ENCODE results near the gene LPIN3.
"Not testable (repeated sequence)": the region's sequence is repeated elsewhere in the genome, so short reads cannot be mapped to it uniquely, and the experiment has no call there.

LPIN3 gene, protein sequence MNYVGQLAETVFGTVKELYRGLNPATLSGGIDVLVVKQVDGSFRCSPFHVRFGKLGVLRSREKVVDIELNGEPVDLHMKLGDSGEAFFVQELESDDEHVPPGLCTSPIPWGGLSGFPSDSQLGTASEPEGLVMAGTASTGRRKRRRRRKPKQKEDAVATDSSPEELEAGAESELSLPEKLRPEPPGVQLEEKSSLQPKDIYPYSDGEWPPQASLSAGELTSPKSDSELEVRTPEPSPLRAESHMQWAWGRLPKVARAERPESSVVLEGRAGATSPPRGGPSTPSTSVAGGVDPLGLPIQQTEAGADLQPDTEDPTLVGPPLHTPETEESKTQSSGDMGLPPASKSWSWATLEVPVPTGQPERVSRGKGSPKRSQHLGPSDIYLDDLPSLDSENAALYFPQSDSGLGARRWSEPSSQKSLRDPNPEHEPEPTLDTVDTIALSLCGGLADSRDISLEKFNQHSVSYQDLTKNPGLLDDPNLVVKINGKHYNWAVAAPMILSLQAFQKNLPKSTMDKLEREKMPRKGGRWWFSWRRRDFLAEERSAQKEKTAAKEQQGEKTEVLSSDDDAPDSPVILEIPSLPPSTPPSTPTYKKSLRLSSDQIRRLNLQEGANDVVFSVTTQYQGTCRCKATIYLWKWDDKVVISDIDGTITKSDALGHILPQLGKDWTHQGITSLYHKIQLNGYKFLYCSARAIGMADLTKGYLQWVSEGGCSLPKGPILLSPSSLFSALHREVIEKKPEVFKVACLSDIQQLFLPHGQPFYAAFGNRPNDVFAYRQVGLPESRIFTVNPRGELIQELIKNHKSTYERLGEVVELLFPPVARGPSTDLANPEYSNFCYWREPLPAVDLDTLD

DNA sequence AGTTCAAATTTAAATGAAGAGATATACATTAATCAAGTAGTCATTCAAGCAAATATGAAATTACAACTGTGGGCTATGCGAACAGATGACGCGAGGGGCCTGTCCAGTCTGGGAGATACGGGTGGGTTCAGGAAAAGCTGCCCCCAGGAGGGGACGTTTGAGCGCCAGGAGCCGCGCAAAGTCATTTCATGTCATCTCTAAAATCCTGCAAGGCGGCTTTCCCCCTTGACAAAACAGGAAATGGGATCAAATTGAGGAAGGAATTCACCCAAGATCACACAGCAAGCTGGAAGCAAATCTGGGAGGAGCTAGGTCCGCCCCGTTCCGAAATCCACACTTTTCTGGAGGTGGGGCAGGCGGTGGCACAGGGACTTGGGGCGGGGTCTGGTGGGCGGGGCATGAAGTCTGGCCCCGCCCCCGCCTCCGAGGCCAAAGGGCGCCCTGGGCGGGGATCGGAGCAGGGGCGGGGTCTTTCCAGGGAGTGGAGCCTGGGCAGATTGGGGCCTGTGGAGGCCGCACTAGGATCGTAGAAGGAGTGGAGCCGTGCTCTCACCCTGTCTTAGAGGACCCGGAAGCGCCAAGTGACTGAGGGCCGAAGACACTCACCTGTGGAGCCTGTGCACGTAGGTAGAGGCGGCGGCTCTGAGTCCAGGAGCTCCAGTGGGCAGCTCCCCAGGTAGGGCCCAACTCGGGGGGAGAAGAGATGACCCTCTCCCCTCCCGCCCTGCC lies at the start of gene LPIN3:
Gene LPIN3 (plus strand): TSS at position 495 of the 729 bp plus-strand sequence. CDS start 4,983 bp downstream, outside the sequence.
- DNase-seq (ENCODE audit: low spot score), result peak; percentile 97

DNA sequence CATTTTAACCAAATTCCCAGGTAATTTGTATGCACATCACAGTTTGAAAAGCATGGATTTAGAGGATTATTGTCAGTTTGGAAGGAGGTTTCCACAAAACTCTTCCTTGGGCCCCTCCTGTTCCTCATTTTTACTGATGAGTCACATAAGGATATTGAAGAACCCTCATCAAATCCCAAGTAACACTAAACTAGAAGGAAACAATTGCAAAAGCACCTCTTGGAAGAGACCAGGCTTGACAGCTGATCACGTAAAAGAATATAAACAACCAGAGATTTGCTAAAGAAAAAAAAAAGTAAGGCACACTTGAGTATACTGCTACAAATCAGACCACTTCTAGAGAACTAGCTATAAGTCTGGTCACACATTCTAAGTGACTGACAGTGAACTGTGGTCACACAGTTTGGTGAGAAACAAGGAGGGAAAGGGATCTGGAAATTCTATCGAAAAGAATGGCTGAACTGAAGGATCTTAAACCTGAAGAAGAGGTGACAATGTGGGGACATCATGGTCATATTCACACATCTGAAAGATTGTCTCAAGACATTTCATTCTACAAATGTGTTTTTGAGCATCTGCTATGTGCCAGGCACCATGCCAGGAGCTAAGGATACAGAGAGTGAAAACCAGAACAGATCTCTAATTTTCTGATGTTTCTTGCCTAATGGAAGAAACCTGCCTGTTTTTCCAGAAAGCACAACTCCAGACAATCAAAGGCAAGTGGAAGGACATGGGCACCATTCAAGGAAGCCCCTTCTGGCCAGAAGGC lies 47.2 kb upstream of the LPIN3 start:
- DNase-seq (ENCODE audit: low spot score), result peak; percentile 36

DNA sequence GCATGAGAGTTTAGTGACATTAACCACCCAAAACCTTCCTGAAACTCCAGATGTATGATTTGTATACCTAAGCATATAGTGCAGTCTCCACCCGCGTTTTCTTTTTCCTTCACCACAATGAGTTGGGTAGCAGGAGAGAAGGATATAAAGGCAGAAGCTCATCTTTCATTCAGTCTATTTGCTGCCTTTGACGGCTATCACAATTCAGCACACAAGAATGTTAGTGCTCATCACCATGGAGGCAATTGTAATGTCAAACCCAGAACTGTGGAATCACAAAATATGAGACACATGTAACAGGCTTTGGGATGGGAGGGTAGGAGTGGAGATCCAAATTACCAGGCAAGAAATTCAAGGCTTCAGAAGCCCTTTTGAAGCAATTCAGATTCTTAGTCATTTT lies 40.7 kb upstream of the LPIN3 start:
- DNase-seq (ENCODE audit: low spot score), result peak; percentile 41

DNA sequence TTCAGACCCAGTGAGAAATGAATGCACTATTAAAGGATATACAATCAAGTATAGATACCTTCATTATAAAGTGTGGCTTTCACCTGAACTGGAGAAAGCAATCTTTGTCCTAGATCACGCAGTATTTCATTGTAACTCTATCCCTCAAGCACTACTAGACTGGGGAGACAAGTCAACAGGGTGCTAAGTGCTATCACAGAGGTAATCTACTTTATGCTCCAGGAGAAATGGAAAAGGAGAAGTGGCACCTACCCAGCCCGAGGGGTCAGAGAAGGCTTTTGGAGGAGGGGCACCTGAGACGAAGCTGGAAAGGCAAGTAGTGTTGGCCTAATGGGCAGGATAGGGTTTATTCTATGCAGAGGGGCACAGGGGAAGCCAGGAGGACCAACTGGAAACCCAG lies 40.2 kb upstream of the LPIN3 start:
- DNase-seq (ENCODE audit: low spot score), result no peak

DNA sequence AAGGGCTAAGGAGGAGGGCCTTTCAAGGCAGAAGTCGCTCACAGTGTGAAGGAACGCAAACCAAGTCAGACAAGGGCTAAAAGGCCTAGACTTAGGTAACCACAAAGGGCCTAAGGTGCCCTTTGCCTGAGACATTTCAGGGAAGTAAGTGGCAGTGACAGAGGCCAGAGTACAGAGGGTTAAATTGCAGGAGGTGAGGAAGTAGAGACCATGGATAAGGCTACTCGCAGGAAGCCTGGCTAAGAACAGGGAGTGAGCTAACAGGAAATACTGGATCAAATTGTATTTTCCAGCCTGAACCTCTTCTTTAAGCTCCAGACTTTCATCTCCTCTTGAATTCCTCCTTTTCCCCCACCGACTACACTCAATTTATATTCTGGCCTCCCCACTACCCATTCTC lies 39.7 kb upstream of the LPIN3 start:
- DNase-seq (ENCODE audit: low spot score), result no peak

DNA sequence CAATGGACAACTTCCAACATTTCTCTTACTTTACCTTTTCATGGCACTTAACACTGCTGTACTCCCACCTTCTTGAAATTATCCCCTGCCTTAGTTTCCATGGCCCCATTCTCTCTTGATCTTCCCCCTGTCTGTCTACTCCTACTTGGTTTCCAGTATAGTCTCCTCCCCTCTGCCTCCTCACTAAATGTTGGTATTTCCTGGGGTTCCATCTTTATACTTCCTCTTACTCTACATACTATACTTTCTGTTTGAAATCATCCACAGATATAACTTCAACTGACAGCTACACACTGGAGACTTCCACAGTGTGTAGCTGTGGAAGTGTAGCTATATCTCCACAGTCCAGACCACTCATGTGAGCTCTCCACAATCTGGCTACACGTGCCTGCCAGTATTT lies 36.6 kb upstream of the LPIN3 start:
- no peak for DNase-seq (ENCODE audit: low spot score)

DNA sequence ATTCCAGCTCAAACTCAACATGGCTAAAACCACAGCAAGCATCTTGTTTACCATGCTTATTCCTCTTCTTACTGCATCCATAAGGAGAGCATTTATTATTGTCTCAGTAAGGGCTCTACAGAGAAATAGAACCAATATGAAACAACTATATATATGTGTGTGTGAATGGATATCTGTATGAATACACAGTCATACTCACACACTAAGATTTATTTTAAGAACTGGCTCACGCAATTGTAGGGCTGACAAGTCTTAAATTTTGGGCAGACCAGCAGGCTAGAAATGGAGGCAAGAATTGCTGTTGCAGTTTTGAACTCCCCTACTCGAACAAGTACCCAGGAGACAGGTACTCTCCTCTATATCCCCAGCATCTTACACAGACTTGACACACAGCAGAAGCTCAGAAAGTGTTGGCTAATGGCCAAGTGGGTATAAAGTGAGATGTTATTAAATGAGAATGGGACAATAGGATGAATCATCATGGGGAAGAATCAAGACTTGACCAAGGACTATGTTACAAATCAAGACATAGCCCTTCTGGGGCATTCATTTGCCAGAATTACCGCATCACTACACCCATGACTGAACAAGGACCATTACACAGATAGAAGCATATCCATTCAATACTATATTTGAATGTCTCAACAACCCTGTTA lies 36.1 kb upstream of the LPIN3 start:
- DNase-seq (ENCODE audit: low spot score), result no peak

DNA sequence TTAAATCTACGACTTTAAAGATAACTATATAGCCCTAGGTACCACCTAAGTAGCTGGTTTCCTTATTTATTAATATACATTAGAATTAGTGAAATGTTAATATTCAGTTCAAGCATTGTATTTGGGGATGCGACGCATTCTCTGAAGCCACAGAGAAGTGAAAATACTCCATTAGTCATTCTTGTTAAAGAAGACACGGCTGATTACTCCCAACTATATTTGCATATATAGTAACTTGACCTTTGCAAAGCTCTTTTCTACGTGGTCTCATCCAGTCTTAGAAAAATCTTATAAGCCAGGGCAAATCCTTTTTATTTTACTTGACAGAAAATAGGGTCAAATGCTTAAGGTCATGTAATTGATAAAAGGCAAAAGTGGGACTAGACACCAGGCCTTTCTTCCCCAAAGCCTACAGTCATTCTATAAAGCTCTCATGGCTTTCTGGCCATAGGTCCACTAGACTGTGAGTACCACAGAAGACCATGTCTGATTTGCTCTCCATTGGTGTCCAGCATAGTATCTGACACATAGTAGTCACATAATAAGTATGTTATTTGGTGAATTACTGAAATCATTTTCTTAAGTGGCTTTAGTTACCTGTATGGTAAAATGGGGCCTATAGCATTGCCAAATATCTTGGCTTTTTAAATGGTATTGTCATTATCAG lies 34.4 kb upstream of the LPIN3 start:
- DNase-seq (ENCODE audit: low spot score), result no peak

DNA sequence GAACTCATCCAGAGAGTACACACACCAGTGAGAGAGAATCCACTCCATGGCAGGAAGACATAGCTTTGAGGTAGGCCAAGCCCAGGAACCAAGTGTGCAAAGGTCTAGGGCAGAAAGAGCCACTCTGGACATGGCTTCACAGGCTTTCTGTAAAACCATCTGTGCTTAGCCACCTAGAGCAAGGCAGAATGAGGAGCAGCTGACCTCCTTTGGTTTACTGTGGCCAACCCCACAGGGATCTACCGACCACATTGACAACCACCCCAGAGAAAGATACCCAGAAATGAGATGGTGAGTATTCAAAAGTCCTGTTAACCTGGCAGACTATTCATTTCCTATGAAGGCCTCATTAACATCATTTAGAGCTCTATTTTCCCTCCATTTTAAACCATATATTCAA lies 33.6 kb upstream of the LPIN3 start:
- DNase-seq (ENCODE audit: low spot score), result no peak

DNA sequence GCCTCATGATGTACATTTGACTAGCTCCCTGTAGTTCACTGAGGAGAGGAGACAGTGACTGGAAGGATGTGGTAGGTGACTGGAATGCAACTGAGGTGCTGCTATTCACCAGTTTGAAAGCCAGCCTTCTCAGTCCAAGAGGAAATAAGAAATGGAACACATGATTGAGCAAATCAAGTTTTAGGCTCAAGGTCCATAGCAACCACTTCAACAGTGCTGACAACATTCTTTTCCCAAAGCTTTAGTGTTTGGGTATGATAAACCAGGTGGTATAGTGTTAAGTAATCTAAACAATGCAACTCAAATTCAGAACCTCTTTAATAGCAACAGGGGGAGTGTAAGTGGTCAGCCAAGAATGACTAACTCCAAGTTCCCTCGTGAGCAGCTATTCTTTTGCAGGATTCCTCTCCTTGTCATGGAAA lies 32.3 kb upstream of the LPIN3 start:
- peak; percentile 33 for DNase-seq (ENCODE audit: low spot score)

DNA sequence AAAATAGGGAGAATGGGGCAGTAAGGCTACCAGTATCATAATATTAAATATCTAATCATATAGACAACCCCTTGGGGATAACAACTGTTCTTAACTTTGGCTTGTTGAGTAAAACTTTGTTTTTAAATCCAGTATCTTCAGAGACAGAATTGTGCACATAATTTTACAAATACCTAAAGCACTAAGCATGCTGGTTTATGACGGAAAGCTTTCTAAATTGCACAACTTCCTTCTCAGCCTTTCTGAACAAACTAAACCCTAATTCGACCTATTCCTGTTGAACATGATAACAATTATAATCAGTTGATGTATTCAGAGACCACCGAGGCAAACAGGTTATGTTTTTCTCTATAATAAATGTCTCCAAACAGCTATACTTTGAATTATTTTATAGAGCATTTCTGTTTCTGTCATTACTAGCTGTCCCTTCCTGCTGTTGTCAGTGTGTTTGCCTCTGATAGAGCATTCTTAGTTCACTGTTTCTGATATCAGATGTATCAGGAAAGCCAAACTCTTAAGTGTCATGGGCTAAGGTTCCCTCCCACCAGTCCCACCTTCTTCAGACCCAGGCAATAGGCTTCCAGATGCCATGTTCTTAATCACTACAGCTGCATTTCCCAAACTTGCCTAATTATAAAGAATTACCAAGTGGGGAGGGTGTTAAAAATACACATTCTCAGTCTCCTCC lies 31.8 kb upstream of the LPIN3 start:
- DNase-seq (ENCODE audit: low spot score), result no peak

DNA sequence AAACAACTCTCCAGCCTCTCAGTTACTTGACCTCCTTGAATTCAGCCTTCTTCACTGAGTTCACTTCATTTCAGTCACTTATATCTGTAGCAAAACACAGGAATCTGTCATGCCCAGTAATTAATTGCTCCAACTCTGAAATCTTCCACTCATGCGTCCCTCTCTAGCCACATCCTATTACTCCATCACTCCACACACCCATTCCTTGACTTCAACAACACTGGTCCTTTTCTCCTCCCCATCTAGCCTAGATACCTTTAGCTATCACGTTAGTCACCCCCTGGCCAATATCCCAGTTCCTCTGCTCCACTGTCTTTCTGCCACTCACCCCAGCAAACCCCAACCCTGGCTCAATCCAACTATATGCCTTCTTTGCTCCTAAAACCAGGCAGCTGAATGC lies 30.8 kb upstream of the LPIN3 start:
- peak; percentile 65 for DNase-seq (ENCODE audit: low spot score)

DNA sequence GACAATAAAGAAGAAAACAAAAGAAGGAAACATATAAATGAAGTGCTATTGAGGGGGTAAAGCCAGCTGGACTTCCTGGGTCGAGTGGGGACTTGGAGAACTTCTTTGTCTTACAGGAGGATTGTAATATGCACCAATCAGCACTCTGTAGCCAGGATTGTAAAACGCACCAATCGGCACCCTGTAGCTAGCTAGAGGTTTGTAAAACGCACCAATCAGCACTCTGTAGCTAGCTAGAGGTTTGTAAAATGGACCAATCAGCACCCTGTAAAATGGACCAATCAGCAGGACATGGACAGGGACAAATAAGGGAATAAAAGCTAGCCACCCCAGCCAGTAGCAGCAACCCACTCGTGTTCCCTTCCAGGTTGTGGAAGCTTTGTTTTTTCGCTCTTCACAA lies 28.6 kb upstream of the LPIN3 start:
- not testable (repeated sequence) for DNase-seq (ENCODE audit: low spot score)

DNA sequence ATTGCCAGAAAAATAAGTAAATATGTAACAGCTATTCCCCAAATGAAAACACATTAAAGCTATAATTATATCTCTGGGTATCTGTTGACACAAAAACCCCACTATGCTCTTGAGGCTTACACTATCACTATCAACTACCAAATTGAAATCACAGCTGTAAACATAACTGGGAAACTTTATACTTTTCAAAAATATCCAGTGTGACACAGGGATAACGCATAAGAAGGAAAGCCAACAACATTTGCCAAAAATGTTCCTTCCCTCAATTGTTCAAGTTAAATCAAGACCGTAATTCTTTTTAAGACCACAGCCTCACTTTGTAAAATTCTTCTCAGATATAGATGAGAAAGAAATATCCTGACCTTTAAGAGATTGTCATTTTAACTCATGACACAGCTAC lies 26.2 kb upstream of the LPIN3 start:
- no peak for DNase-seq (ENCODE audit: low spot score)

DNA sequence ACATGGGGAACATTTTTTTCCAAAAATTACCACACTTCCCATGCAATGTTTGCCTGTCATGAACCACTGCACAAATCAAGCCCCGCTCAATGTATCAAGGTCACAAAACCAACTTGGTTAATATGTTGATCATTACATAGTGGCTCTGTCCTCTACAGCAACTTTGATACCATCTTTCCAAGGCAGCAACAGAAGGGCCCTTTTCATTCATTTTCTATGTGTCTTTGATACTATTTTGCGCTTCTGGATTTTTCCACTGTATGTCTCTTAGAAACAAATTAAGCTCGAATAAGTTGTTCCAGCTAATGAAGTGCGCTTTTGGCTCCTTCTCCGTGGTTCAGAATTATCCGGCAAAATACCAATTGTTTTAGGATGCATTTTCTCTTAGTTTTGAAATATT lies 24.6 kb upstream of the LPIN3 start:
- no peak for DNase-seq (ENCODE audit: low spot score)

DNA sequence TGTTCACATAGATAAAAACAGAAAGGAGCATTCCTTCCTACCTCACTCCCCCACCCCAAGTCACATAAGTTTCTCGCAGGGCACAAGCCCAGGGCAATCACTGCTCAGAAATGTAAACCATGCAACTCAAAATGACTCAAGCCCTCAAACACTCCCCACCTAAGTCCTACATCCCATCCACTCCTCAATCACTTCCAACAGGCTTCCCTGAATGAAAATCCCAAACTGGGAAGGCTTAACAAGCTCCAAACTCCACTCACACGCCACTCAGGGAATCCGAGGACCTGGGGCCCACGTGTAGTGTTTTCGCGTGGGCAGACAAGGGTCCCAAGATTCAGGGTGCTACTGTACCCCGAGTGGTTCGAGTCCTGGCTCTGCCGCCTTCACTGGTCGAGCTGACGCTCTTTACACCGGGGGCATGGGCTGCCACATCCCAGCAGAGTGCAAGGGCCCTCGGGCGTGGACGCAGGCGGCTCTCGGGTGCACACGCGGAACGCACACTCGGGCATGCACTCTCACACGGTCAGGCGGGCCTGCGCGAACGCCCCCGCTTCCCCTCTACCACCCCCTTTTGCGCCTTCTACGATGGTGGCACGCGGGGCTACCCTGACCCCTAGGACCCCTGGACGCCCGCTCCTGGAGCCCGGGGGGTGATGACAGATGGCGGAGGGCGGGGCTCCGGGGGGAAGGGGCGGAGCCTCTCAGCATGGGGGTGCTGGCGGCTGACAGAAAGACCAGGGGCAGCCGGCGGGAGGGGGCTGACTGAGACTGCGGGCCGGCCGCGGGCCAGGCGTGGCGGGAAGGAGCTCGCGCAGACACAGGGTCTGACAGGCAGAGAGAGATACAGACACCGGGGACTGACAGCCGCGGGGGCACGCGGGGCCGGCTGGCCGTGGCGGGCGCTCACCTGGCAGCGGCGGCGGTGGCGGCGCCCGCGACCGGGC lies 23.7 kb upstream of the LPIN3 start:
- peak; percentile 91 for DNase-seq (ENCODE audit: low spot score)

DNA sequence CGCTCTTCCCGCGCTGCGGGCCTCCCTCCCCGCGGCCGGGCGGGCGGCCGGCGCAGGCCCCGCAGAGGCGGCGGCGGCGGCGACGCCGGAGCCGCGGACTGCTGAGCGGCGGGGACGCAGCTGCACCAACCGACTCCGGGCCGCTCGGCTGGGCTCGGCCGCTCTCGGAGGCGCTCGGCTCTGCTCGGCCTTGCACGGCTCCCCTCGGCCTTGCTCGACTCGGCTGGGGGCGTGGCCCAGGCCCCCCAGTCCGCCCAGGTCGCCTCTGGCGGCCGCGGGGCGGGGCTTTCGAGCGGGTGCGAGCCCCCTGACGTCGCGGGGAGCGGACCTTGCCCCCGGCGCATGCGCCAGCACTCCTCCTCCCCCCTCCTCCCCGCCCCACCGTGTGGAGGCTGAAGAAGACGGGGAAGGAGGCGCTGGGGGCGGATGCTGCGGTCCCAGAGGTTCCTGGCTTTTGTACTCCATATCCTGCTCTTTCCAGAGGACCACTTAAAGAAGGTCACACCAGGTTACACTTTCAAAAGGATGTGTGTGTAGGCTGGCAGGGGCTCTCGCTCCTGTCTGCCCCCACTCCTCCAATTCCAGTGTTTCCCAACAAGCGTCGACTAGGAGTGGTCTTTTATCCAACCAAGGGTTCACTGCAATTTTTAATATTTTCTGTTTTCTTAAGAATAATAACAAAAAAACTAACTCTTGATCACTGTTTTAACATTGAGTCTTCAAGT lies 22.9 kb upstream of the LPIN3 start, which contains the start of gene ZHX3:
Gene ZHX3 (minus strand): TSS at position 186 of the 725 bp plus-strand sequence. CDS start 112,815 bp downstream, outside the sequence.
- DNase-seq (ENCODE audit: low spot score), result peak; percentile 100

DNA sequence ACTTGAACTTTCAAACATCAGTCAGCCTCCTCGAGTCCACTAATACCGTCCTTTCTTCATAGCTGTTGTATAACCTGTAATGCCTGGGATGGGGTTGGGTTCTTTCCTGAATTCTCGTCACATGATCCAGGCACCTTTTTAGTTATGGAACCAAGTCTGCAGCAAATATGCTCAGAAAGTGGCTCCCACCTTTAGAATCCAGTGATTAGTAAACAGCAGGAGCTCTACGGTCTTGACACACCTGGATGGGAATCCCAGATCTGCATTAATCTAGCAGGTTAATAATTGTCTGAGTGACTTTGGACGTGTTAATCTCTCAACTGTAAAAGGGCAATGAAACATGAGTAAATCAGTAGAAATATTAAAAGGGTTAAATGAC lies 22.4 kb upstream of the LPIN3 start:
- no peak for DNase-seq (ENCODE audit: low spot score)
